Measurements from ENCODE around the gene CDKAL1.

CDKAL1 gene

GRCh38 chr6:21024616-21025015 lies 490.4 kb downstream of the CDKAL1 start:
- TF ChIP-seq CTCF (conservative IDR thresholded peaks at IDR 0.05), result no peak
- no peak overlapping the region for H3K27ac ChIP-seq

GRCh38 chr6:21026576-21027273 lies 492.5 kb downstream of the CDKAL1 start:
- no peak overlapping the region for H3K27ac ChIP-seq
- no peak for TF ChIP-seq CTCF (conservative IDR thresholded peaks at IDR 0.05)

DNA sequence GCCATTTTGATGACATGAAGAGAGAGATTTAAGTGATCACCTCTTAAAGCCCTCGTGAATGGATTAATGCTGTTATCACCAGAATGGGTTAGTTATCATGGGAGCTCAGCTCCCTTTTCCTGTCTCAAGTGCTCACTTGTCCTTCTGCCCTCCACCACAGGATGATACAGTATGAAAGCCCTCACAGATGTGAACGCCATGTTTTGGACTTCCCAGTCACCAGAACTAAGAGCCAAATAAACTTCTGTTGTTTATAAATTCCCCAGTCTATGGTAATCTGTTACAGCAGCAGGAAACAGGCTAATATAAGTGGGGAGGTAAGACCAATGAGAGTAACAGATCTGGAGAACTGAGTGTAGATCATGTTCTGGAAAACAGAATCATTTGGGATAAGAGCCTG lies 493.2 kb downstream of the CDKAL1 start:
- H3K27ac ChIP-seq, result no peak overlapping the region
- no peak for TF ChIP-seq CTCF (conservative IDR thresholded peaks at IDR 0.05)

GRCh38 chr6:21031182-21031581 lies 496.9 kb downstream of the CDKAL1 start:
- H3K27ac ChIP-seq, result no peak overlapping the region
- no peak for TF ChIP-seq CTCF (conservative IDR thresholded peaks at IDR 0.05)

DNA sequence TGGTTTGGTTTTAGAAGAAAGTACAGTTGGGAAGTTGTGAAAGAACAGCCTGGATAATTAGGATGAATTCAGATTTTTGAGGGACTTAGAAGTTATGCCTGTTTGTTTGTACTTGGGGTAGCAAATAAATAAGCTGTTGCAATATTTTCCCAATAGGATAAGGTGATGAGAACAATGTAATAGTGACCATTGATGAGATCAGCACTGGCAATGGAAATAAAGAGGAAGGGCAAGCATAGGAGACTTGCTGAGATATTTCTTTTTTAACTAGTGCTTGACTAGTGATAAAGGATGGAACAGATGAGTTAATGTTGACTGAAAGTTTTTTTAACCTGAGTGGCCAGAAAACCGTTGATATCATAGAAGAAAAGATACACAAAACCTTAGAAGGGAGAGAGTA lies 498.8 kb downstream of the CDKAL1 start:
- no peak for TF ChIP-seq CTCF (conservative IDR thresholded peaks at IDR 0.05)
- H3K27ac ChIP-seq, result no peak overlapping the region

GRCh38 chr6:21033575-21034026 lies 499.3 kb downstream of the CDKAL1 start:
- no peak overlapping the region; the same call in 1 of the 2 replicates for H3K27ac ChIP-seq
- no peak for TF ChIP-seq CTCF (conservative IDR thresholded peaks at IDR 0.05)

- no peak for TF ChIP-seq CTCF (conservative IDR thresholded peaks at IDR 0.05)
- no peak overlapping the region; the same call in 1 of the 2 replicates for H3K27ac ChIP-seq
These were observed 500.1 kb downstream of the CDKAL1 start for GRCh38 chr6:21034345-21034744.
